Astrocyte (in vitro differentiated cells and primary cell): ENCODE data around the gene RCAN3. TPM values are rescaled to one million over a fixed set of nuclear protein-coding genes. Genes with fewer than 3 reads are reported as not detected.

Experiments
- DNase-seq: peaks from one replicate; pipeline ENCODE4 v3.0.0-alpha.2; 2010; ENCODE audit warnings: low read depth
- FAIRE-seq: peaks from 2 replicates; lab custom pipeline; 2011; peaks lifted over from hg19 to GRCh38; lab: Jason Lieb, UNC
- H2AFZ ChIP-seq: 2 replicates; pipeline ENCODE4 v1.6.0; 2012; ENCODE audit warnings: low read depth, low read length, inconsistent platforms
- H3K27ac ChIP-seq: 2 replicates; pipeline ENCODE4 v1.5.1; 2011; ENCODE audit warnings: low read depth, low read length, inconsistent platforms
- H3K27me3 ChIP-seq: 2 replicates; pipeline ENCODE4 v1.6.0; 2011; ENCODE audit warnings: low read length, inconsistent platforms; ENCODE audit not compliant: insufficient read depth
- H3K36me3 ChIP-seq: 2 replicates; pipeline ENCODE4 v1.5.1; 2011; ENCODE audit warnings: low read length, inconsistent platforms; ENCODE audit not compliant: insufficient read depth
- H3K4me1 ChIP-seq: 2 replicates; pipeline ENCODE4 v1.5.1; 2011; ENCODE audit warnings: low read length, inconsistent platforms; ENCODE audit not compliant: insufficient read depth
- H3K4me2 ChIP-seq: 2 replicates; pipeline ENCODE4 v1.6.0; 2012; ENCODE audit warnings: low read length, inconsistent platforms
- H3K4me3 ChIP-seq: 2 replicates; pipeline ENCODE4 v1.5.1; 2011; ENCODE audit warnings: low read depth, mild to moderate bottlenecking, low read length, inconsistent platforms; ENCODE audit not compliant: insufficient read depth
- H3K79me2 ChIP-seq: 2 replicates; pipeline ENCODE4 v1.6.0; 2012; ENCODE audit warnings: mild to moderate bottlenecking, low read length, inconsistent platforms; ENCODE audit not compliant: insufficient read depth
- H3K9ac ChIP-seq: 2 replicates; pipeline ENCODE4 v1.6.0; 2012; ENCODE audit warnings: mild to moderate bottlenecking, low read length, inconsistent platforms
- H3K9me3 ChIP-seq: 2 replicates; pipeline ENCODE4 v1.5.1; 2012; ENCODE audit warnings: low read depth, mild to moderate bottlenecking, low read length, inconsistent platforms; ENCODE audit not compliant: insufficient read depth
- H4K20me1 ChIP-seq: 2 replicates; pipeline ENCODE4 v1.6.0; 2012; ENCODE audit warnings: low read length, inconsistent platforms; ENCODE audit not compliant: insufficient read depth
- H3K27ac Mint-ChIP-seq: one replicate; pipeline ENCODE4 v1.8.0; 2021; ENCODE audit warnings: mild to moderate bottlenecking, mixed read lengths; ENCODE audit not compliant: unreplicated experiment
- H3K27me3 Mint-ChIP-seq: one replicate; pipeline ENCODE4 v1.8.0; 2021; ENCODE audit warnings: low read depth, mixed read lengths; ENCODE audit not compliant: unreplicated experiment
- H3K36me3 Mint-ChIP-seq: one replicate; pipeline ENCODE4 v1.8.0; 2021; ENCODE audit warnings: low read depth, mixed read lengths; ENCODE audit not compliant: unreplicated experiment
- H3K4me1 Mint-ChIP-seq: one replicate; pipeline ENCODE4 v1.8.0; 2021; ENCODE audit warnings: low read depth, mixed read lengths; ENCODE audit not compliant: unreplicated experiment
- H3K4me3 Mint-ChIP-seq: one replicate; pipeline ENCODE4 v1.8.0; 2021; ENCODE audit warnings: mild to moderate bottlenecking, moderate library complexity, mixed read lengths; ENCODE audit not compliant: unreplicated experiment
- H3K9me3 Mint-ChIP-seq: one replicate; pipeline ENCODE4 v1.8.0; 2021; ENCODE audit warnings: mild to moderate bottlenecking, mixed read lengths; ENCODE audit not compliant: unreplicated experiment
- EZH2 ChIP-seq: IDR thresholded peaks from 2 replicates; pipeline ENCODE4 v1.6.1; 2012; ENCODE audit warnings: mild to moderate bottlenecking, low read length, inconsistent platforms; ENCODE audit not compliant: insufficient read depth
- total RNA-seq: library from RNA; stranded (reverse); gene quantifications from 2 replicates; pipeline ENCODE4 v1.2.1, GENCODE V29; 2021
- TF ChIP-seq, protein P1 (sequence below): IDR thresholded peaks from 2 replicates; pipeline ENCODE4 v1.5.1; 2011; ENCODE audit warnings: low read depth, mild to moderate bottlenecking, inconsistent platforms, low read length, moderate library complexity; ENCODE audit not compliant: insufficient read depth

Gene RCAN3
- total RNA-seq, 1 donor from 2014 or later: 17.7 TPM

DNA sequence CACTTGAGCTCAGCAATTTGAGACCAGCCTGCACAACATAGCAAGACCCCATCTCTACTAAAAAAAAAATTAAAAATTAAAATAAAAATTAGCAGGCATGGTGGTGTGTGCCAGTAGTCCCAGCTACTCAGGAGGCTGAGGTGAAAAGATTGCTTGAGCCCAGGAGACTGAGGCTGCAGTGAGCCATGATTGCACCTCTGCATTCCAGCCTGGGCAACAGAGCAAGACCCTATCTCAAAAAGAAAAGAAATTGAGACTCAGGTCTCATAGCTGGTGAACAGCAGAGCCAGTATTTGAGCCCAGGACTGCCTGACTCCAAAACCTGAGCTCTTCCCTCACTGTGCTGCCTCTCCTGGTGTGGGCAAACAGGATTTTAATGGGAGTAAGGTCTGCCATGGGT lies 28.4 kb upstream of the RCAN3 start:
- no peaks in the 10 kb centered on the region for H3K4me1 Mint-ChIP-seq
- Histone ChIP-seq H3K79me2 (no peaks in the 10 kb centered on the region), H3K4me2 (no peak overlapping the region), H3K9me3 (peaks cover 5% of the 10 kb centered on the region), H4K20me1 (no peaks in the 10 kb centered on the region), H3K36me3 (no peaks in the 10 kb centered on the region), H3K27ac (no peak overlapping the region), H3K27me3 (no peaks in the 10 kb centered on the region), H3K4me3 (no peak overlapping the region), H3K9ac (no peak overlapping the region), H2AFZ (no peak overlapping the region), H3K4me1 (no peaks in the 10 kb centered on the region)
- no peak for FAIRE-seq
- peaks cover under 1% of the 10 kb centered on the region for H3K36me3 Mint-ChIP-seq
- no peak overlapping the region for H3K4me3 Mint-ChIP-seq
- no peak overlapping the region for H3K27ac Mint-ChIP-seq
- no peaks in the 10 kb centered on the region for H3K9me3 Mint-ChIP-seq
- DNase-seq: no peak
- H3K27me3 Mint-ChIP-seq: no peaks in the 10 kb centered on the region
- TF ChIP-seq, protein P1, sequence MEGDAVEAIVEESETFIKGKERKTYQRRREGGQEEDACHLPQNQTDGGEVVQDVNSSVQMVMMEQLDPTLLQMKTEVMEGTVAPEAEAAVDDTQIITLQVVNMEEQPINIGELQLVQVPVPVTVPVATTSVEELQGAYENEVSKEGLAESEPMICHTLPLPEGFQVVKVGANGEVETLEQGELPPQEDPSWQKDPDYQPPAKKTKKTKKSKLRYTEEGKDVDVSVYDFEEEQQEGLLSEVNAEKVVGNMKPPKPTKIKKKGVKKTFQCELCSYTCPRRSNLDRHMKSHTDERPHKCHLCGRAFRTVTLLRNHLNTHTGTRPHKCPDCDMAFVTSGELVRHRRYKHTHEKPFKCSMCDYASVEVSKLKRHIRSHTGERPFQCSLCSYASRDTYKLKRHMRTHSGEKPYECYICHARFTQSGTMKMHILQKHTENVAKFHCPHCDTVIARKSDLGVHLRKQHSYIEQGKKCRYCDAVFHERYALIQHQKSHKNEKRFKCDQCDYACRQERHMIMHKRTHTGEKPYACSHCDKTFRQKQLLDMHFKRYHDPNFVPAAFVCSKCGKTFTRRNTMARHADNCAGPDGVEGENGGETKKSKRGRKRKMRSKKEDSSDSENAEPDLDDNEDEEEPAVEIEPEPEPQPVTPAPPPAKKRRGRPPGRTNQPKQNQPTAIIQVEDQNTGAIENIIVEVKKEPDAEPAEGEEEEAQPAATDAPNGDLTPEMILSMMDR: no peak
- no peak for TF ChIP-seq EZH2

DNA sequence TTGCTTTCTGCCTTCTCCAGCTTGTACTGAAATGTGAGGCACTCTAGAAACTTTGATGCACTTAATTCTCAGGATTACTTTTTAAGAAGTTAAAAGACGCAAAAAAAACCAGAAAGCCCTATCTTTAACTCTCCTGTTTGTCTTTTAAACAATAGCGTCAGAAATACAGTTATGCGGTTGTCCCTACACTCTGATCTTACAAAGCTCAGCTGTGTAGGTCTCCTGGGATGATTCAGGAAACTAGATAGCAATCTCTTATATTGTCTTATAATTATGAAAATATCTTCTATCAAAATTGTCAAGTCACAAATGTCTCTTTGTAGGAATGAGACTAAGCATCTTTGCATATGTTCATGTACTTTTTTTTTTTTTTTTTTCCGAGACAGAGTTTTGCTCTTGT lies 26.9 kb upstream of the RCAN3 start:
- no peak for DNase-seq
- Histone ChIP-seq H3K4me2 (no peak overlapping the region), H3K27ac (no peak overlapping the region), H3K4me3 (no peak overlapping the region), H3K36me3 (no peaks in the 10 kb centered on the region), H3K9me3 (no peaks in the 10 kb centered on the region), H2AFZ (no peak overlapping the region), H3K4me1 (no peaks in the 10 kb centered on the region), H4K20me1 (no peaks in the 10 kb centered on the region), H3K9ac (no peak overlapping the region), H3K79me2 (no peaks in the 10 kb centered on the region), H3K27me3 (no peaks in the 10 kb centered on the region)
- Mint-ChIP-seq H3K36me3 (no peaks in the 10 kb centered on the region), H3K9me3 (no peaks in the 10 kb centered on the region), H3K4me3 (no peak overlapping the region), H3K27me3 (no peaks in the 10 kb centered on the region), H3K27ac (no peak overlapping the region), H3K4me1 (no peaks in the 10 kb centered on the region)
- no peak for FAIRE-seq
- TF ChIP-seq, protein P1: no peak
- no peak for TF ChIP-seq EZH2

DNA sequence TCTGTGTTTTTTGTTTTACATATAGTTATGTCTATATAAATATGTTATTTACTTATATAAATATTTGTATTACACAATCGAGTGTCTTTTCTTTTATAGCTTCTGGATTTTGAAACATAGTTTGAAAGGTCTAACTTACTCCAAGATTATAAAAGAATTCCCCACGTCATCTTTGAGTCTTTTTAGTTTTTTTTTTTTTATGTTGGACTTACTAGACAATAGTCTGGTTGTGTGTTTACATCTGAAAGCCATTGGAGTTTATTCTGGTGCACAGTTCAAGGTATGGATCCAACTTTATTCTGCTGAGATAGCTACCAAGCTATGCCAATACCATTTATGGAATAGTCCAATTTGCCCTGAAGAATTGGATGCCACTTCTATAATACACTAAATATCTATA lies 26.1 kb upstream of the RCAN3 start:
- FAIRE-seq: no peak
- no peak for TF ChIP-seq EZH2
- TF ChIP-seq, protein P1: no peak
- H3K27me3 Mint-ChIP-seq: no peaks in the 10 kb centered on the region
- no peak overlapping the region for H3K4me3 Mint-ChIP-seq
- Histone ChIP-seq H3K36me3 (no peaks in the 10 kb centered on the region), H3K4me1 (no peaks in the 10 kb centered on the region), H3K4me3 (no peak overlapping the region), H3K27me3 (no peaks in the 10 kb centered on the region), H2AFZ (no peak overlapping the region), H4K20me1 (no peaks in the 10 kb centered on the region), H3K9me3 (no peaks in the 10 kb centered on the region), H3K9ac (no peak overlapping the region), H3K79me2 (no peaks in the 10 kb centered on the region), H3K27ac (no peak overlapping the region), H3K4me2 (no peak overlapping the region)
- DNase-seq: no peak
- H3K4me1 Mint-ChIP-seq: peaks cover 7% of the 10 kb centered on the region
- no peaks in the 10 kb centered on the region for H3K9me3 Mint-ChIP-seq
- no peaks in the 10 kb centered on the region for H3K36me3 Mint-ChIP-seq
- no peak overlapping the region for H3K27ac Mint-ChIP-seq
